SK-N-SH treated with all-trans-retinoic acid at 6 μM for 48 hours (cell line): ENCODE results near the gene MMP21.

ENCODE experiments used
- ATAC-seq: fragments of 200-7000 bp; cut with Tn5 transposase; 3 replicates; pipeline ENCODE4 v1.9.1; 2020; ENCODE audit warnings: mild to moderate bottlenecking, moderate library complexity
- ARNTL ChIP-seq: fragments of 450-650 bp; formaldehyde crosslinking; IDR thresholded peaks from 2 replicates; pipeline ENCODE4 v1.5.0; 2020; ENCODE audit warnings: low read depth, mild to moderate bottlenecking, moderate library complexity, borderline replicate concordance
- CSDC2 ChIP-seq: fragments of 250-450 bp; sonication (Bioruptor Pico); IDR thresholded peaks from 2 replicates; pipeline ENCODE4 v1.5.0; 2020; ENCODE audit warnings: mild to moderate bottlenecking, moderate library complexity
- CSRNP3 ChIP-seq: fragments of 250-450 bp; sonication (Bioruptor Pico); IDR thresholded peaks from 2 replicates; pipeline ENCODE4 v1.5.1; 2021; ENCODE audit warnings: mild to moderate bottlenecking, moderate library complexity
- ESRRG ChIP-seq: fragments of 250-450 bp; sonication (Bioruptor Pico); IDR thresholded peaks from 2 replicates; pipeline ENCODE4 v1.6.1; 2021; ENCODE audit warnings: mild to moderate bottlenecking
- GLIS3 ChIP-seq: fragments of 250-450 bp; sonication (Bioruptor Pico); IDR thresholded peaks from 2 replicates; pipeline ENCODE4 v1.5.0; 2020; ENCODE audit warnings: mild to moderate bottlenecking, moderate library complexity
- ISL1 ChIP-seq: fragments of 250-450 bp; sonication (Bioruptor Pico); IDR thresholded peaks from 2 replicates; pipeline ENCODE4 v2.1.2; 2022; ENCODE audit warnings: mild to moderate bottlenecking, moderate library complexity
- OSR1 ChIP-seq: fragments of 250-450 bp; sonication (Bioruptor Pico); IDR thresholded peaks from 2 replicates; pipeline ENCODE4 v1.8.0; 2022; ENCODE audit warnings: moderate library complexity, mild to moderate bottlenecking, inconsistent platforms
- PPARA ChIP-seq: fragments of 250-450 bp; sonication (Bioruptor Pico); IDR thresholded peaks from 2 replicates; pipeline ENCODE4 v1.5.0; 2020; ENCODE audit warnings: mild to moderate bottlenecking, borderline replicate concordance
- RARB ChIP-seq: fragments of 250-450 bp; sonication (Bioruptor Pico); IDR thresholded peaks from 2 replicates; pipeline ENCODE4 v1.8.0; 2021; ENCODE audit warnings: mild to moderate bottlenecking, moderate library complexity
- SNAI2 ChIP-seq: fragments of 250-450 bp; sonication (Bioruptor Pico); IDR thresholded peaks from 2 replicates; pipeline ENCODE4 v1.5.0; 2020; ENCODE audit warnings: mild to moderate bottlenecking, moderate library complexity
- TCF4 ChIP-seq: fragments of 250-450 bp; sonication (Bioruptor Pico); IDR thresholded peaks from 2 replicates; pipeline ENCODE4 v1.8.0; 2021; ENCODE audit warnings: mild to moderate bottlenecking, moderate library complexity, borderline replicate concordance
- TOX ChIP-seq: fragments of 250-450 bp; sonication (Bioruptor Pico); IDR thresholded peaks from 2 replicates; pipeline ENCODE4 v1.8.0; 2021; ENCODE audit warnings: mild to moderate bottlenecking, moderate library complexity, borderline replicate concordance
- ZC3H10 ChIP-seq: fragments of 250-450 bp; sonication (Bioruptor Pico); IDR thresholded peaks from 2 replicates; pipeline ENCODE4 v1.5.1; 2021; ENCODE audit warnings: mild to moderate bottlenecking, moderate library complexity
- ZFP3 ChIP-seq: fragments of 250-450 bp; sonication (Bioruptor Pico); IDR thresholded peaks from 2 replicates; pipeline ENCODE4 v1.5.0; 2020; ENCODE audit warnings: mild to moderate bottlenecking, moderate library complexity
- ZFP30 ChIP-seq: fragments of 450-650 bp; formaldehyde crosslinking; IDR thresholded peaks from 2 replicates; pipeline ENCODE4 v1.5.0; 2022; ENCODE audit warnings: mild to moderate bottlenecking, moderate library complexity
- ZNF565 ChIP-seq: fragments of 450-650 bp; formaldehyde crosslinking; conservative IDR thresholded peaks from 2 replicates; pipeline ENCODE4 v1.5.0; 2020; ENCODE audit warnings: low read depth, mild to moderate bottlenecking, moderate library complexity
- ZNF8 ChIP-seq: fragments of 450-650 bp; formaldehyde crosslinking; IDR thresholded peaks from 2 replicates; pipeline ENCODE4 v1.5.0; 2020; ENCODE audit warnings: mild to moderate bottlenecking, moderate library complexity
- TF ChIP-seq, protein P1 (sequence below): fragments of 250-450 bp; sonication (Bioruptor Pico); IDR thresholded peaks from 2 replicates; pipeline ENCODE4 v1.5.0; 2020; ENCODE audit warnings: mild to moderate bottlenecking, moderate library complexity
- TF ChIP-seq, protein P2 (sequence below): fragments of 250-450 bp; sonication (Bioruptor Pico); IDR thresholded peaks from 2 replicates; pipeline ENCODE4 v1.8.0; 2020; ENCODE audit warnings: mild to moderate bottlenecking, moderate library complexity, borderline replicate concordance
- TF ChIP-seq, protein P3 (sequence below): fragments of 250-450 bp; sonication (Bioruptor Pico); IDR thresholded peaks from 2 replicates; pipeline ENCODE4 v1.8.0; 2021; ENCODE audit warnings: low read depth, mild to moderate bottlenecking, moderate library complexity, borderline replicate concordance

The MMP21 gene

GRCh38 chr10:125795637-125796190 lies 20.1 kb upstream of the MMP21 start:
- TF ChIP-seq ESRRG (no peak), ZFP30 (no peak), ZFP3 (no peak), OSR1 (CRISPR knock-in tag) (no peak), ARNTL (CRISPR knock-in tag) (no peak), GLIS3 (CRISPR knock-in tag) (no peak), CSRNP3 (CRISPR knock-in tag) (no peak), TOX (CRISPR knock-in tag) (no peak), SNAI2 (no peak), CSDC2 (CRISPR knock-in tag) (no peak)
- TF ChIP-seq, protein P1, sequence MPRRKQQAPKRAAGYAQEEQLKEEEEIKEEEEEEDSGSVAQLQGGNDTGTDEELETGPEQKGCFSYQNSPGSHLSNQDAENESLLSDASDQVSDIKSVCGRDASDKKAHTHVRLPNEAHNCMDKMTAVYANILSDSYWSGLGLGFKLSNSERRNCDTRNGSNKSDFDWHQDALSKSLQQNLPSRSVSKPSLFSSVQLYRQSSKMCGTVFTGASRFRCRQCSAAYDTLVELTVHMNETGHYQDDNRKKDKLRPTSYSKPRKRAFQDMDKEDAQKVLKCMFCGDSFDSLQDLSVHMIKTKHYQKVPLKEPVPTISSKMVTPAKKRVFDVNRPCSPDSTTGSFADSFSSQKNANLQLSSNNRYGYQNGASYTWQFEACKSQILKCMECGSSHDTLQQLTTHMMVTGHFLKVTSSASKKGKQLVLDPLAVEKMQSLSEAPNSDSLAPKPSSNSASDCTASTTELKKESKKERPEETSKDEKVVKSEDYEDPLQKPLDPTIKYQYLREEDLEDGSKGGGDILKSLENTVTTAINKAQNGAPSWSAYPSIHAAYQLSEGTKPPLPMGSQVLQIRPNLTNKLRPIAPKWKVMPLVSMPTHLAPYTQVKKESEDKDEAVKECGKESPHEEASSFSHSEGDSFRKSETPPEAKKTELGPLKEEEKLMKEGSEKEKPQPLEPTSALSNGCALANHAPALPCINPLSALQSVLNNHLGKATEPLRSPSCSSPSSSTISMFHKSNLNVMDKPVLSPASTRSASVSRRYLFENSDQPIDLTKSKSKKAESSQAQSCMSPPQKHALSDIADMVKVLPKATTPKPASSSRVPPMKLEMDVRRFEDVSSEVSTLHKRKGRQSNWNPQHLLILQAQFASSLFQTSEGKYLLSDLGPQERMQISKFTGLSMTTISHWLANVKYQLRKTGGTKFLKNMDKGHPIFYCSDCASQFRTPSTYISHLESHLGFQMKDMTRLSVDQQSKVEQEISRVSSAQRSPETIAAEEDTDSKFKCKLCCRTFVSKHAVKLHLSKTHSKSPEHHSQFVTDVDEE (CRISPR knock-in tag), result no peak
- TF ChIP-seq, all 23 proteins: peak for 0
- no peak for ATAC-seq

GRCh38 chr10:125795128-125795527 lies 19.5 kb upstream of the MMP21 start:
- ATAC-seq, result no peak
- TF ChIP-seq ARNTL (CRISPR knock-in tag) (no peak), ZC3H10 (CRISPR knock-in tag) (no peak), ZNF565 (CRISPR knock-in tag) (no peak), ESRRG (no peak), PPARA (CRISPR knock-in tag) (no peak), ZNF8 (CRISPR knock-in tag) (no peak), GLIS3 (CRISPR knock-in tag) (no peak), TOX (CRISPR knock-in tag) (no peak), ZFP30 (no peak), CSRNP3 (CRISPR knock-in tag) (no peak), RARB (CRISPR knock-in tag) (no peak), ISL1 (CRISPR knock-in tag) (no peak), TCF4 (CRISPR knock-in tag) (no peak), CSDC2 (CRISPR knock-in tag) (no peak), SNAI2 (no peak)
- TF ChIP-seq, protein P2, sequence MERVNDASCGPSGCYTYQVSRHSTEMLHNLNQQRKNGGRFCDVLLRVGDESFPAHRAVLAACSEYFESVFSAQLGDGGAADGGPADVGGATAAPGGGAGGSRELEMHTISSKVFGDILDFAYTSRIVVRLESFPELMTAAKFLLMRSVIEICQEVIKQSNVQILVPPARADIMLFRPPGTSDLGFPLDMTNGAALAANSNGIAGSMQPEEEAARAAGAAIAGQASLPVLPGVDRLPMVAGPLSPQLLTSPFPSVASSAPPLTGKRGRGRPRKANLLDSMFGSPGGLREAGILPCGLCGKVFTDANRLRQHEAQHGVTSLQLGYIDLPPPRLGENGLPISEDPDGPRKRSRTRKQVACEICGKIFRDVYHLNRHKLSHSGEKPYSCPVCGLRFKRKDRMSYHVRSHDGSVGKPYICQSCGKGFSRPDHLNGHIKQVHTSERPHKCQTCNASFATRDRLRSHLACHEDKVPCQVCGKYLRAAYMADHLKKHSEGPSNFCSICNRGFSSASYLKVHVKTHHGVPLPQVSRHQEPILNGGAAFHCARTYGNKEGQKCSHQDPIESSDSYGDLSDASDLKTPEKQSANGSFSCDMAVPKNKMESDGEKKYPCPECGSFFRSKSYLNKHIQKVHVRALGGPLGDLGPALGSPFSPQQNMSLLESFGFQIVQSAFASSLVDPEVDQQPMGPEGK (CRISPR knock-in tag), result no peak
- TF ChIP-seq, protein P3, sequence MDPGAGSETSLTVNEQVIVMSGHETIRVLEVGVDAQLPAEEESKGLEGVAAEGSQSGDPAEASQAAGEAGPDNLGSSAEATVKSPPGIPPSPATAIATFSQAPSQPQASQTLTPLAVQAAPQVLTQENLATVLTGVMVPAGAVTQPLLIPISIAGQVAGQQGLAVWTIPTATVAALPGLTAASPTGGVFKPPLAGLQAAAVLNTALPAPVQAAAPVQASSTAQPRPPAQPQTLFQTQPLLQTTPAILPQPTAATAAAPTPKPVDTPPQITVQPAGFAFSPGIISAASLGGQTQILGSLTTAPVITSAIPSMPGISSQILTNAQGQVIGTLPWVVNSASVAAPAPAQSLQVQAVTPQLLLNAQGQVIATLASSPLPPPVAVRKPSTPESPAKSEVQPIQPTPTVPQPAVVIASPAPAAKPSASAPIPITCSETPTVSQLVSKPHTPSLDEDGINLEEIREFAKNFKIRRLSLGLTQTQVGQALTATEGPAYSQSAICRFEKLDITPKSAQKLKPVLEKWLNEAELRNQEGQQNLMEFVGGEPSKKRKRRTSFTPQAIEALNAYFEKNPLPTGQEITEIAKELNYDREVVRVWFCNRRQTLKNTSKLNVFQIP (CRISPR knock-in tag), result no peak
